DMS114 treated with DMSO at 0.1 percent for 48 hours (cell line): Measurements from ENCODE around the gene JAGN1.
"Not testable (repeated sequence)": the region's sequence is repeated elsewhere in the genome, so short reads cannot be mapped to it uniquely, and the experiment has no call there.

Source experiments
- DNase-seq: peaks from one replicate; lab custom pipeline; 2025; ENCODE audit not compliant: unreplicated experiment; lab: John Stamatoyannopoulos, UW

The JAGN1 gene

DNA sequence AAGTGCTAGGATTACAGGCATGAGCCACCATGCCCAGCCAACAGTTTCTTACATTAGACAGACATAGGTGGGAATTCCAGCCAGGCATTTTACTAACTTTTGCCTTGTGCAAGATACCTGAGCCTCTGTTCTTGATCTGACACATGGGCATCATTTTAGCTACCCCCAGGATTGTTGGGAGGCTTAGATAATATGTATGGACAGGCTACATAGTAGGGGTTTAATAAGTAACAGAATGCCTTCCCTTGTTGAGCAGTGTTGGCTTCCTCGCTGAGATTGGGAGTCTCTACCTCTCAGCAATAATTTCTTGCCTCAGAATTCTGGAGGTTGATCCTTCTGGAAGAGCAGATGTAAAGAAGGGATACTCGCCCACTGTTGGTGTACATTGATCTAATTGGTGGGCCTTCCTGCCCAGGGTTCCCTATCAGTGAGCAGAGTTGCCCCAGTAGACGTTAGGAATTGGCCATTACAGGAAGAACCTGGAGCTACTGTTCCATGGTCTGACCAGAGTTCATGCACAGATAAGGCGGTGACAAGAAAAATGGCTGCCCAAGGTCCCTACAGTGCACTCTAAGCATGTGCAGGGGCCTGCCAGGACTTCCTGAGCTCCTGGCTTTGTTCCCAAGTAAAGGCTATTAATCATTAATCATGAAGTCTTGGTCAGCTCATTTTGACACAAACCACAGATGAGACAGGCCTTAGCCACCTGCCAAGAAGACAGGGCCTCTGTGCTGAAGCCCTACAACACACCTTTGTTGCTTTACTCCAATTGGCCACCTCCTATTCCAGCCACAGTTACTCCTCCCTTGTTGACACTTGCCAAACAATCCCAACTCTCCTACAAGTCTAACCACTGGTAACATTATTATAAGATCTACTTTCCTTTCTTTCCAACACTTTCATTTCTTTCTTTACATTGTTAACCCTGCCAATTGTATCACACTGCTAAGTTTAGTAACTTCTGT is 7.3 kb downstream of the JAGN1 start:
- DNase-seq = no peak

DNA sequence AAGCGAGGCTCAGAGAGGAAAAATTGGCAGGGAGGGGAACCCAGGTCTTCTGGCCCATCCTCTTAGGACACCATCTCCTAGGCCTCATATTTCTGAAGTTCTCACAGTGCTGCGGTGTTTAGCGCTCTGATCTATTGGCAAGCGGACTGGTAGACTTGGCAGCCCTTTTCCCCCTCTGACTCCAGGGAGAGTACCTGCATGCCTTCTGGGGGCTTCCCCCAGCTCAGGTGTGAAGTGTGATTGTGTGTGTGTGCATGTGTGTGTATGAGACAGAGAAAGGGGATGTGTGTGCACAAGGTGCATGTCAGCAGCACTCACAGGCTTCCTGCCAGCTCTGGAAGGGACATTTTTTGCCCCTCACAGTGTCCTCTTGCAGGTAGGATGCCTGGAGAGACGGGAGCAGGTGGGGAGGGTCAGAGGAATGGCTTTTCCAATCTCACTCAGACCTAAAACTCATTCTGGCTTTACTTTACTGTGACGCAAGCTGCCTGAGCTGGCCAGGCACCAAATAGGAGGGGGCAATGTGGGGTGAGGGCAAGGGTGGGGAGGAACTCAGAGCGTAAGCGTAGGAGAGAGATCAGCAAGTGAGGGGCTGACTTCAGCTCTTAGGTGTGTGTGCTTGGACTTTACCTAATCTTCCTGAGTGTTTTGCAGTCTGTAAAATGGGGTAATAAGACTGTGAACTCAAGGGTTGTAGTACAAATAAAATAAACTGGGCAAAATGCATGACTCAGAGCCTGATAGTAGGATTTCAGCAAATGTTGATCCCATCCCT is 8.2 kb downstream of the JAGN1 start:
- DNase-seq = no peak

DNA sequence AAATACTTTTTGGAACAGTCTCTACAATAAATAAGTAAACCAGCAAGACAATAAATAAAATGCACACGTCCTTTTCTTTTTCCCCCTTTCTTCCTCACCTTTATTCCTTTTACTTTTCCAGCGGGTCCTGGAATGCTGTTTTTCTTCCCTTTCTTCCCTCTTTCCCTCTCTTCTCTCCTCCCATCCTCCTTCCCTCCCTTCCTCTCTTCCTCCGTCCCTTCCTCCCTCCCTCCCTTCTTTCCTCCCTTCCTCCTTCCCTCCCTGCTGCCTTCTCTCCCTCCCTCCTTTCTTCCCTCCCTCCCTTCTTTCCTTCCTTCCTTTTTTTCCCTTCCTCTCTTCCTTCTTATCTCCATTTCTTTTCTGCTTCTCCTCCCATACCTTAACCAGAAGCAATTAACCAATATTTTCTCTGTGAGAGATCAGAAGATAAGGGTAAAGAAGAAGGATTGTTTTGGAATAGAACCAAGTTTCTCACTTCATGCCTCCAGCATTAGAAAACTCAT is 8.9 kb downstream of the JAGN1 start:
- no peak for DNase-seq

DNA sequence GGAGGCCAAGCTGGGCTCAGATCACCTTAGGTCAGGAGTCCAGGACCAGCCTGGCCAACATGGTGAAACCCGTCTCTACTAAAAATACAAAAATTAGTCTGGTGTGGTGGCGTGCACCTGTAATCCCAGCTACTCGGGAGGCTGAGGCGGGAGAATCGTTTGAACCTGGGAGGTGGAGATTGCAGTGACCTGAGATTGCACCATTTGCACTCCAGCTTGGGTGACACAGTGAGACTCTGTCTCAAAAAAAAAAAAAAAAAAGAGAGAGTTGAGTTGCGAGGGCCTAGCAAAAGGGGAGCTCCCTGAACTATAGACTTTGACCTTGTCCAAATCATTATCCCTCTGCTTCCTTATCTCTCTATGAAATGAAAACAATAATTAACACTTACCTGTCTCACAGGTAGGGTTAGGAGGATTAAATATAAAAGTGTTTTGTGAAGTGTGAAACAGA is 10.6 kb downstream of the JAGN1 start:
- DNase-seq = not testable (repeated sequence)

DNA sequence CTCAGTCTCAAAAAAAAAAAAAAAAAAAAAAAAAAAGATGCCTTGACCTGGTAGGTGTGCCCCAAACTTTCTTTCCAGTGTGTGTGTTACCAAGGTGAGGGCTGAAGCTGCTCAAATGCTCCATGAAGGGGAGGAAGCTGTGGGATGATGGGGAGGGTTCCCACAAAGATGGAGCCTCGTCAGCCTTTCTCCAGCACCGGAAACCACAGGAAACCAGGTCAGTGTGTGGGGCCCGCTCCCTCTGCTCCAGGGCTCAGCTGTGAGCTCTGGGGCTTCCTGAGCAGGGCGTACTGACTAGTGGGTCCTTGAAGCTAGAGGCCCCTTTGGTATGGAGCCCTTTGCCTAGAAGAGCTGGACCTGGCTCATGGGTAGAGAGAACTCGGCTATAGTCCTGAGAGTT is 11.6 kb downstream of the JAGN1 start:
- no peak for DNase-seq

DNA sequence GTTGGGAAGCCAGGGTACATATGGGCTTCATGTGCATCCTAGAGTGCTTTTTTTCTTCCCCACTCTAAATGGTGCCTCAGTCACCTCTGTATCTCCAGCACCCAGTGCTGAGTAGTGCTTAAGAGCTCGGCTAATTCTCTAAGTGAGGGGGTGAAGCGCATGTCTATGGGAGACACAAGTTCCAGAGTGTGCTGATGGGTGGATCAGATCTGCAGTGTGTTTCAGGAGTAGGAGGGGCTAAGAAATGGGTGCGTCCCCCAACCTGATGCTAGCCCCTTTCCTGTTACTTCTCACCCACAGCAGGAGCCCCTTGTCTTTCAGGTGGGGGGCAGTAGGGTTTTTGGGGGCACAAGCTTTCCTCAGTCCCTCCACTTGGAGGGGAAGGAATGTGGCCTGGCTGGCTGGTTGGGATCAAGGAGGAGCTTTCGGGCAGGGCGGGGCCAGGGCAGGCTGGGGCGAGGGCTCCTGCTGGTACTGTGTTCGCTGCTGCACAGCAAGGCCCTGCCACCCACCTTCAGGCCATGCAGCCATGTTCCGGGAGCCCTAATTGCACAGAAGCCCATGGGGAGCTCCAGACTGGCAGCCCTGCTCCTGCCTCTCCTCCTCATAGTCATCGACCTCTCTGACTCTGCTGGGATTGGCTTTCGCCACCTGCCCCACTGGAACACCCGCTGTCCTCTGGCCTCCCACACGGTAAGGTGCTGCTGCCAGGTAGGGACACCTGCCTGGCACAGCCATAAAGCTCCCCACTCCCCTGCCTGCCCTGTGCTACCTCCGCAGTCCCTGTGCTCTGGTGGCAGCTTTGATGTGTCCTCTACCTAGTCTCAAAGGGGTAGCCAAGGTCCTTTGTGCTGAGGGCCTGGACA is 12.2 kb downstream of the JAGN1 start, which contains the start of gene IL17RE:
Gene IL17RE, plus strand, starts transcription at position 477 of the 866 bp plus-strand sequence. Its CDS starts 85 bp downstream, at position 562.
- DNase-seq = no peak

- DNase-seq = no peak
Measured at GRCh38 chr3:9903238-9903624, 12.8 kb downstream of the JAGN1 start.

- no peak for DNase-seq
Measured at GRCh38 chr3:9903904-9904303, 13.5 kb downstream of the JAGN1 start.

GRCh38 chr3:9906480-9906879 is 16.1 kb downstream of the JAGN1 start:
- DNase-seq = no peak

- DNase-seq = no peak
Measured at GRCh38 chr3:9908286-9908685, 17.9 kb downstream of the JAGN1 start.

DNA sequence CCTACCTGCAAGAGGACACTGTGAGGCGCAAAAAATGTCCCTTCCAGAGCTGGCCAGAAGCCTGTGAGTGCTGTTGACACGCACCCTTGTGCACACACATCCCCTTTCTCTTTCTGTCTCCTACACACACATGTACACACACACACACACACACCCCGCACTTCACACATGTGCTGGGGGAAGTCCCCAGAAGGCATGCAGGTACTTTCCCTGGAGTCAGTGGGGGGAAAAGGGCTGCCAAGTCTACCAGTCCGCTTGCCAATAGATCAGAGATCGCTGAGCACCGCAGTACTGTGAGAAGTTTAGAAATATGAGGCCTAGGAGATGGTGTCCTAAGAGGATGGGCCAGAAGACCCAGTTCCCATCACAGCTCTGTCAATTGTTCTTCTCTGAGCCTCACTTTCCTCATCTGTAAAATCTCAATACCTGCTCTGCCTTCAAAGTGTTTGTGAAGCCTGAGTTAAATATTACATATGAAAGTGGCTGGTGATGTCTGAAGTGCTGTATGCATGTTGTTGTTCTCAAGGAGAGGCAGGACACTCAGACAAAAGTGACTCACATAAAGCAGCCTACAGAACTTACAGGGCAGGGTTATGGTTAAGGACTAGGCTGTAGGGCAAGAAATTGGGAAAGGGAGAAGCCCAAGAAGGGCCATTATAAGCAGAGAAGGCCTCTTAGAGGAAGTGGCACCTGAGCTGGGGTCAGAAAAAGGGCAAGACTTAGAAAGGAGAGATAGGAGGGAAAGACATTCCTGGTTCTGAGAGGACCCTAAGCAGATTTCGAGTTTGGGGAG is 19.0 kb downstream of the JAGN1 start:
- no peak for DNase-seq

- no peak for DNase-seq
Measured at GRCh38 chr3:9911863-9912262, 21.5 kb downstream of the JAGN1 start.

GRCh38 chr3:9912294-9912935 is 22.0 kb downstream of the JAGN1 start:
- DNase-seq = no peak

DNA sequence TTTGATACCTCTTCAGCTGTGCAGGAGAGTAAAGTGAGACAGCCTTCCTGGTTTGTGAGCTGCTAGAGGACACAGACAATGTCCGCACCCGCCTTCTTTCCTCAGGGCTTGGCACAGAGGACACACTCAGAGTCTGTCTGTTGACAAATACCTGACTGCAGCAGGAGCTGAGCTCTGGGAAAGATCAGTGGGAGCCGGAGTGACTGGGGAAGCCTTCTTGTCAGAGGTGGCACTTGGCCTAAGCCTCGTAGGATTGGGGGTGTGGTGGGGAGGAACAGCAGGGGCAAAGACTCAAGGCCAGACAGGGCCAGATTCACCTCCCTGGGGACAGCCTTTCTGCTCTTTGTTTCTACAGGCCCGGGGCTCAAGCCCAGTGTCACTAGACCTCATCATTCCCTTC is 23.2 kb downstream of the JAGN1 start:
- no peak for DNase-seq

- DNase-seq = no peak
Measured at GRCh38 chr3:9914011-9914410, 23.6 kb downstream of the JAGN1 start.

DNA sequence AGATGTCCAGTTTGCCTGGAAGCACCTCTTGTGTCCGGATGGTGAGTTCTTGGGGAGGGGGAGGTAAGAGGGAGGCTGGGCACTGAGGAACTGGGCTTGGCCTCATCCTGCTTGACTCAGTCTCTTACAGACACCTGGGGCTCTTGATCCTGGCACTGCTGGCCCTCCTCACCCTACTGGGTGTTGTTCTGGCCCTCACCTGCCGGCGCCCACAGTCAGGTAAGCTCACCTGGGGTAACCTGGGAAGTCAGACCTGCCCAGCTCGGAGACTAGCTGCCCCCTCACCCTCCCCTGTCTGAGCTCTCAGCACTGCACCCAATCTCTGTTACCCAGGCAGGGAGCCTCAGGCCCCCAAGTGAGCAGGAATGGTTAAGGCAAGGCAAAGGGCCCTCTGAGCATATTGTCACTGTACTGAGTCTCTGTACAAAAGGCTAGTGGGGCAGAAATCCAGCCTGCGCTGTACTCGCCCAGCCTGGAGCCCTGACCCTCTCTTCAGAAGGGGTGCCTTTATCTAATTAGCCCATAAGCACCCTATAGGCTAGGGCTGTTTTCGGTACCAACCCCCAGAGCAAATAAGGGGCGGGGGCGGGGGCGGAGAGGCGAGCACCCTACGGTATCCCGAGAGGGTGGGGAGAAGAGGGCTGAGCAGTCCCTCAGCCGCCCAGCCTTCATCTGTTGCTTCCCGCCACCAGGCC is 24.3 kb downstream of the JAGN1 start:
- DNase-seq = no peak

DNA sequence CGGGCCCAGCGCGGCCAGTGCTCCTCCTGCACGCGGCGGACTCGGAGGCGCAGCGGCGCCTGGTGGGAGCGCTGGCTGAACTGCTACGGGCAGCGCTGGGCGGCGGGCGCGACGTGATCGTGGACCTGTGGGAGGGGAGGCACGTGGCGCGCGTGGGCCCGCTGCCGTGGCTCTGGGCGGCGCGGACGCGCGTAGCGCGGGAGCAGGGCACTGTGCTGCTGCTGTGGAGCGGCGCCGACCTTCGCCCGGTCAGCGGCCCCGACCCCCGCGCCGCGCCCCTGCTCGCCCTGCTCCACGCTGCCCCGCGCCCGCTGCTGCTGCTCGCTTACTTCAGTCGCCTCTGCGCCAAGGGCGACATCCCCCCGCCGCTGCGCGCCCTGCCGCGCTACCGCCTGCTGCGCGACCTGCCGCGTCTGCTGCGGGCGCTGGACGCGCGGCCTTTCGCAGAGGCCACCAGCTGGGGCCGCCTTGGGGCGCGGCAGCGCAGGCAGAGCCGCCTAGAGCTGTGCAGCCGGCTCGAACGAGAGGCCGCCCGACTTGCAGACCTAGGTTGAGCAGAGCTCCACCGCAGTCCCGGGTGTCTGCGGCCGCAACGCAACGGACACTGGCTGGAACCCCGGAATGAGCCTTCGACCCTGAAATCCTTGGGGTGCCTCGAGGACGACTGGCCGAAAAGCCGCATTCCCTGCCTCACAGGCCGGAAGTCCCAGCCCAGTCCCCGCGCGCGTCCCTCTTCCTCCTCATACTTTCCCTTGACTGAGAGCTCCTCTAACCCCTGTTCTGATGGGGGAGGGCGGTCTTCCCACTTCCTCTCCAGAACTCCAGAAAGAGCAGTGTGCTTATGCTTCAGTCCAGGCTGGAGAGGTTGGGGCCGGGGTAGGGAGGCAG is 25.1 kb downstream of the JAGN1 start:
- no peak for DNase-seq

GRCh38 chr3:9916346-9916733 is 25.9 kb downstream of the JAGN1 start:
- DNase-seq = no peak
